Epithelial cell of proximal tubule (primary cell): ENCODE data around the gene LINGO3. TPM values are rescaled to one million over a fixed set of nuclear protein-coding genes. Genes with fewer than 3 reads are reported as not detected.

Experiments used
- DNase-seq: peaks from one replicate; pipeline ENCODE4 v3.0.0-alpha.2; 2011; ENCODE audit warnings: low read depth
- H3K4me3 ChIP-seq: 2 replicates; pipeline ENCODE4 v1.5.1; 2011; ENCODE audit warnings: low read depth, mild to moderate bottlenecking, low read length
- CTCF ChIP-seq: conservative IDR thresholded peaks from 2 replicates; pipeline ENCODE4 v1.5.1; 2012; ENCODE audit warnings: low read depth, mild to moderate bottlenecking, low read length
- total RNA-seq: library from RNA; depleted of rRNA; stranded (reverse); fragments of >200 nt; gene quantifications from 2 replicates; pipeline ENCODE4 v1.2.3, GENCODE V29; 2015

Gene LINGO3
- total RNA-seq, 1 donor from 2014 or later, result not detected

DNA sequence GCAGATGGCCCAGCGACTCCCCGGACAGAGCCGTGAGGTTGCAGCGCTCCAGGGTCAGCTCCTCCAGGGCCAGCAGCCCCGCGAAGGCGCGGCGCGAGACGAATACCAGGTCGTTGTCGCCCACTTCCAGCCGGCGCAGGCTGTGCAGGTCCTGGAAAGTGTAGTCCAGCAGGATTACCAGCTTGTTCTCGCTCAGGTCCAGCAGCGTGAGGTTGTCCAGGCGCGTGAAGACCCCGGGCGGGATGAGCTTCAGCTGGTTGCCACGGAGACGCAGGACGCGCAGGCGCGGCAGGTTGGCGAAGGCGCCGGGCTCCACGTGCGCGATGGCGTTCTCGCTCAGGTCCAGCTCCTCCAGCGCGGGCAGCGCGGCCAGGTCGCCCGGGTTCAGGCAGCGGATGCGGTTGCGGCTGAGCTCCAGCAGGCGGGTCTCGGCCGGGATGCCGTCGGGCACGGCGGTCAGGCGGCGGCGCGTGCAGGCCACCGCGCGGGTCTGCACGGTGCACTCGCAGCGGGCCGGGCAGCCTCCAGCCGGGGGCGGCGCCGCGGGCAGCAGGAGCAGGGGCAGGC lies 16.7 kb downstream of the LINGO3 start:
- no peak for DNase-seq
- TF ChIP-seq CTCF, result no peak
- H3K4me3 ChIP-seq, result no peak overlapping the region

- H3K4me3 ChIP-seq, result no peak overlapping the region
- no peak for TF ChIP-seq CTCF
- no peak for DNase-seq
These were observed 17.3 kb downstream of the LINGO3 start for GRCh38 chr19:2290441-2291184.

DNA sequence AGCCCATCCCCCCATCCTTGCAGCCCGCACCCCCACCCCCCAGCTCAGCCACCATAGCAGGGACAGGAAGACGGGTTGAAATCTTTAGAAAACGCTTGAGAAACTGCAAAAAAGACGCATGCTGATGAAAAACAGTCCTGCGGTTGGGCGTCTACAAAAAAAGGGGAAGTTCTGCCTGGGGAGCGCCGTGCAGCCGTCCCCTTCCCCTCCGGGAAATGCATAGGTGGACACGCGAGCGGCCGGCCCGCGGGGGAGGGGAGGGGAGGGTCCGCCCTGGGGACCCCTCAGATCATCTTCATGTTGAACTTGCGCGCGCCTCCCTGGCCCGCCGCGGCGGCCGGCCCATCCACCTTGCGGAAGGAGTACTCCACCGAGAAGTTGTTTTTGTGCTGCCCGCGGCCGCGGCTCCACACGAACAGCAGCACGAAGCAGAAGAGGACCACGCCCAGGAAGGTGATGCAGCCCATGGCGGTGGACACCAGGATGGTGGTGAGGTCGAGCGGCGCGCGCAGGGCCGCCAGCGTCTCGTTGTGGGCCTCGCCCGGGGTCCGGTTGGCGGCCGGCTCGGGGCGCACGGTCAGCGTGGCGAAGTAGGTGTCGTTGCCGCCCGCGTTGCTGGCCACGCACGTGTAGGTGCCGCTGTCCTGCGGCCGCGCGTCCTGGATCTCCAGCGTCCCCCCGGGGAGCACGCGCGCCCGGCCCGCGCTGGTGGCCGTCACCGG lies 18.1 kb downstream of the LINGO3 start:
- no peak for TF ChIP-seq CTCF
- DNase-seq, result no peak
- H3K4me3 ChIP-seq, result no peak overlapping the region

DNA sequence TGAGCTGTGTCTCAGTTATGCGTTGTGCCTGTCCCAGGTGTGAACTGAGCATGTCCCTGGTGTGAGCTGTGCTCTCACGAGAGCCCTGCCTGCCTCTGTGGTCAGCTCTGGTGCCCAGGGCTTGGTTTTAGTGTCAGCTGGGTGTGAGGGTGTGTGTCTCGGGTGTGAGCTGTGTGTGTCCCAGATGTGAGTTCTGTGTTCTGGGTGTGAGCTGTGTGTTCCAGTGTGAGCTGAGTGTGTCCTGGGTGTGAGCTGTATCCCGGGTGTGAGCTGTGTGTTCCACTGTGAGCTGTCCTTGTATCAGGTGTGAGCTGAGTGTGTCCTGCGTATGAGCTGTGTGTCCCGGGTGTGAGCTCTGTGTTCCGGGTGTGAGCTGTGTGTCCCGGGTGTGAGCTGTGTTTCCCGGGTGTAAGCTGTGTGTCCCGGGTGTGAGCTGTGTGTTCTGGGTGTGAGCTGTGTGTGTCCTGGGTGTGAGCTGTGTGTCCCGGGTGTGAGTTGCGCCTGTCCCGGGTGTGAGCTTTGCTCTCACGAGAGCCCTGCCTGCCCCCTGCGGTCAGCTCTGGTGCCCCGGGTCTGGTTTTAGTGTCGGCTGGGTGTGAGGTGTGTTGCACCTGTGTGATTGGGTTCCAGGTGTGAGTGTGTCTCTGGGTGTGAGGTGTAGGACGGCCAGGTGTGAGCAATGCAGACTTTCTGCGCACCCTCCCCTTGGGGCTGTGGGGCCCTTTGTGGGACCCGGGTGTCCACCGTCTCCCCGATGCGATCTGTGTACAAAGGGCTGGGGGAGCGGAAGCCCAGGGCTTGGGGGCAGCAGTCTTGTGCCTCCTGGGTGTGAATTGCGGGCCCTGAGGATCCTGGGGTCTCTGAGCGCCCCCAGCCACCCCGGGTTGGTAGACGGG lies 18.9 kb downstream of the LINGO3 start:
- DNase-seq, result no peak
- TF ChIP-seq CTCF, result no peak
- H3K4me3 ChIP-seq, result no peak overlapping the region

DNA sequence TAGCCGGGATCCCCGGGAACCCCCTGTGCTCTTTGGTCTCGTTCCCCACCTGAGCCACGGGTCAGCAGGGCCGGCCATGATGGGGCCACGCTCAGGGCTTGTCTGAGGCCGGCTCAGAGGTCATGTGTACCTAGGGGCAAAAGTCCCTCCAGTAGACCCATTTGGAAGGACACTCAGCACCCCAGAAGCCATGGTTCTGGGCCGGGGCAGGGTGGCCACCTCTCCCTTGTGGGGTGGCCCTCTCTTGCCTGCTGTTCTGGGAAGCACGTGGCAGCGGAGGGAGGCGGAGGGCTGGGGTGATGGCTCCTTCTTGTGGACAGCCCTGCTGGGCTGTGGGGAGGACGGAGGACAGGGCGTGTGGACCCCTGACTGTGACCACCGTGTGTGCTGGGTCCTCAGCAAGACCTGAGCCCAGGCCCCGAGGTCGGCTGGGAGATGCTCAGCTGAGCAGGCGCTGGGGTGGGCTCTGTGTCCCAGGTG lies 19.6 kb downstream of the LINGO3 start:
- no peak for DNase-seq

More for the DNA sequence above, 19.6 kb downstream of the LINGO3 start:
- no peak for TF ChIP-seq CTCF
- H3K4me3 ChIP-seq, result no peak overlapping the region
